ENCODE results near the gene ACTN1.
A peak's percentile ranks its signal among the peaks of the same experiment; 100 is the strongest.

The ACTN1 gene

DNA sequence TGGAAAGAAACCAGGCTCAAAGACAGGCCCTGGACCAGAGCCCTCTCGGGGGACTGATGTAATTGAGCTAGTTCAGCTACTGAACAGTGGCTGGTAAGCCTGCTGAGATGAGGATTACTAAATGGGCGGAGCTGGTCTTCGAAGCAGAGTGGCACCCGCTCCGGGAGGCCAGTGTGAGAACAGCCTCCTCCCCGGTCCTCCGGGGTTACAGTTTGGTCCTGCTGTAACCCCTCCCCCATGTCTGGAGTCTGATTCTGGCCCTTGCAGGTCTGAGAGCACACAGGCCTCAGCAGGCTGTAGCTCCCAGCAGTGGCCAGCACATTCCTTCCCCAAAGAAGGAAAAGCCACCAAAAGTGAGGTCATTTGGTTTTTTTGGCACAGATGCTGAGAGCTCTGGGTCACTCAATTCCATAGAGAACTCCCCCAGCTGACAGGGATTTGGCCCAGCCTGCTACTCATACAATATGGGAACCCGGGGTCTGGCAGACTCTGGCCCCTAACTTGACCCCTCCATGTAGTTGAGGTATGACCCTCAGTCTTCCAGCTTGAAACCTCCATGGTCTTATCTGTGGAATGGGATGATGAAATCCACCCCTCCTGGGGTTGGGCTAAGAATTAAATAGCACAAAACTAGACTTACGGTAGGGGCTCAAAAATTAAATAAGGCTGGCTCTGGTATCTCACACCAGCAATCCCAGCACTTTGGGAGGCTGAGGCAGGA is 39.0 kb downstream of the ACTN1 start:
- no peaks in the 10 kb centered on the region for H3K36me3 ChIP-seq (ENCODE audit: control insufficient read depth in 1 of 2, insufficient read depth in 2 of 2, low read length in 2 of 2)
- peaks cover 53 to 81% of the 10 kb centered on the region in 2 donors for H3K4me1 ChIP-seq (ENCODE audit: control insufficient read depth in 1 of 2, insufficient read depth in 2 of 2, low read length in 2 of 2)
- peak overlapping the region in 1 of 2 donors; percentile 34 for H3K4me3 ChIP-seq (ENCODE audit: low read depth in 1 of 2, low read length in 2 of 2)
- H3K9me3 ChIP-seq (ENCODE audit: control insufficient read depth in 1 of 2, low read length in 2 of 2) = no peaks in the 10 kb centered on the region
- H3K27ac ChIP-seq (ENCODE audit: low read length) = peak overlapping the region; percentile 86
- no peaks in the 10 kb centered on the region for H3K27me3 ChIP-seq (ENCODE audit: low read depth, low read length)

DNA sequence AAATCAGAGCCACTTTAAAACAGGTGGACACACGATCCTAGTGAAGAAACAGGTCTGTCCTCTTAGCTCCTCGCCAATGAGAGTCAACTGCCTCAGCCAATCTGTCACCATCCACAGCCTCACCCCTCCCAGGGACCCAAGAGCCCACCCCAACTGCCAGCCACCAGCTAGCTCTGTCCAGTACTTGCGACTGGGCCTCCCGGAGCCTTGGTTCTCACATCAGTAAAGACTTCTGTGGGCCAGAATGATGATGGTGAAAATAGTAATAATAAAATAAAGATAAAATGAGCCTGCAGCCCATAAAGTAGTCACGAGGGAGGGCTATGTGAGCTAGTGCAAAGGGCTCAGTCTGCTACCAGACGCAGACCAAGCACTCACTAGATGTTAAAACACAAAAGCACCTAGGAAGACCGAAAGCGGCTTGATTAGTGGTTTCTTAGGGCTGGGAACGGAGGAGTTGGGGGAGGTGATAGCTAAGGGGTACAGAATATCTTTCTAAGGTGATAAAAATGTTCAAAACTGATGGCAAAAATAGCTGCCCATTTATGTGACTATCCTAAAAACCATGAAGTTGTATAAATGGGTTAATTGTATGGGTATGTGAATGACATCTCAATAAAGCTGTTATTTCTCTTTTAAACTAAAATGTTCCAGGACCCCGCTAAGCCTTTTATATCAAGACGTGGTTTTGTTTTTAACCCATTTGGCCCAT is 39.8 kb downstream of the ACTN1 start:
- peak overlapping the region; percentile 86 for H3K27ac ChIP-seq (ENCODE audit: low read length)
- H3K27me3 ChIP-seq (ENCODE audit: low read depth, low read length) = no peaks in the 10 kb centered on the region
- no peaks in the 10 kb centered on the region for H3K9me3 ChIP-seq (ENCODE audit: control insufficient read depth in 1 of 2, low read length in 2 of 2)
- H3K4me1 ChIP-seq (ENCODE audit: control insufficient read depth in 1 of 2, insufficient read depth in 2 of 2, low read length in 2 of 2) = peaks cover 53 to 73% of the 10 kb centered on the region in 2 donors
- H3K36me3 ChIP-seq (ENCODE audit: control insufficient read depth in 1 of 2, insufficient read depth in 2 of 2, low read length in 2 of 2) = no peaks in the 10 kb centered on the region
- peak overlapping the region in 1 of 2 donors; percentile 46 for H3K4me3 ChIP-seq (ENCODE audit: low read depth in 1 of 2, low read length in 2 of 2)

DNA sequence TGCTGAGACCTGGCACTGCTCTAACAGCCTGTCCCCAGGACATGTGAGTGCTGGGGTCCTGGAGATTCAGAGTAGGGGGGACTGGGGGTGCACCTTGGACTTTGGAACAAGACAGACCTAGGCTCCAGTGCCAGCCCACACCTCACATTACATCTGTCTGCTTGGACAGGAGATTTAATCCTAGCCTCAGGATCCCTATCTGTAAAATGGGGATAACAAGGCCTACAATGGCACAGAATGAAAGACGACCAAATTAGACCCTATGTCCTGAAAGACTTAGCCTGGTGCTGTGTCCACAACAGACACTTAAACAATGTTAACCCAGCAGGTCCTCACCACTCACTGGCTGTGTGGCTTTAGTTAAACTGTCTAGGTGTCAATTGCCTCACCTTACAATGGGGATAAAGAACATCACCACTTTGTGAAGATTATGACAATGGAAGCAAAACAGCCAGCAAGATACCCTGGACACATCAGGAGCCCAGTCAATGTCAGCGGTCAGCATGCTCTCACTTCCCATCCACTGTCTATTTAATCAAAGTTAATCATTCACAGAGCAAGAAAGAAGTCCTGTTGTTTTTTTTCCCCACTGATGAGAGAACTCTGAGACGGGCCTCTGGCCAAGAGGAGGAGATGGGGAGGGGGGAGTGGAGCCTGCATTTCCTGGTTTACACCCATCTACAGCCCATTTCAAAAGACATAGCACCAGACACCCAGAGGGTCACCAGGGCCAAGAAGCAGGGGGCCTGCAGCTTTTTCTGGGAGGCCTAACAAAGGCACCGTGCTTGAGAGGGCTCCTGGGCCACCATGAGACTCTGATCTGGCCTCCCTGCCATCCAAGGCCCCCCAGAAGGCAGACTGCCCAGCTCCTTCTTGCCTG is 40.6 kb downstream of the ACTN1 start:
- Histone ChIP-seq H3K4me1 (ENCODE audit: control insufficient read depth in 1 of 2, insufficient read depth in 2 of 2, low read length in 2 of 2) (peaks cover 48 to 67% of the 10 kb centered on the region in 2 donors), H3K9me3 (ENCODE audit: control insufficient read depth in 1 of 2, low read length in 2 of 2) (no peaks in the 10 kb centered on the region), H3K27ac (ENCODE audit: low read length) (peak overlapping the region; percentile 86), H3K4me3 (ENCODE audit: low read depth in 1 of 2, low read length in 2 of 2) (peak overlapping the region in 1 of 2 donors; percentile 46), H3K27me3 (ENCODE audit: low read depth, low read length) (no peaks in the 10 kb centered on the region), H3K36me3 (ENCODE audit: control insufficient read depth in 1 of 2, insufficient read depth in 2 of 2, low read length in 2 of 2) (no peaks in the 10 kb centered on the region)

DNA sequence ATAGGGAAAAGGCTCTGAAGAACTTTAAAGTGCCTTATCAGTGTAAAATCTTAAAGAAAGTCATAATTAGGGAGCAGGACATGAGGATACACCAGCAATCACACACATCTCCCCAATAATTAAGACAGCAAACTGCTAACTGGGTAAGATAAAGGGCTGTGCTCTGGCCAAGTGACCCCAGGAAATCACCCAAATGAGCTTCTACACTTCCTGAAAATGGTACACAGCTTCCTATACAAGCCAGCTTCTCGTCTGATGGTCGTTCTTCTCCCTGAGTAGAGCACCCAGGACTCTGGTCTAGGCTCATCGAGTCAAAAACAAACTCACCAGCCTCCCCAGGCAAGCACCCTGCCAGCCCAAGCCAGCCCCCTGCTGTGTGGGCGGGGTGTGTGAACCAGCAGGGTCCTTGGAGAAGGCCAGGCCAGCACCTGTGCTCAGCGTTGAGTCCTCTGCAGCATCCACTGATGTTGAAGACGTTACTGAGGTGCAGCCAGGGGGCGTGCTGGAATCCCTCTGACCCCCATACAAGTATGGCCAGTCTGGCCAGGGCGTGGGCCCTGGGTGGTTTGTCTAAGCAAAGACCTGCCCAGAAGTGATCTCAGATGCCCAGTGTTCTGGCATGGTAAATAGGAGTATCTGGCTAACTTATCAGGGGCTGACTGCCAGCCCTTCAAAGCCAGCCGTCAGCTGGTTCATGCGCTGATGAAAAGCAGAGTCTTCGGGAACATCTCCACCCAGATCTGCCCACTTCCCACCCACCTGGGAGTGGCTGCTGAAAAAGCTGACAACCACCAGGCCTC is 41.4 kb downstream of the ACTN1 start:
- no peaks in the 10 kb centered on the region for H3K9me3 ChIP-seq (ENCODE audit: control insufficient read depth in 1 of 2, low read length in 2 of 2)
- H3K27ac ChIP-seq (ENCODE audit: low read length) = peak overlapping the region; percentile 86
- H3K27me3 ChIP-seq (ENCODE audit: low read depth, low read length) = no peaks in the 10 kb centered on the region
- peaks cover 47 to 66% of the 10 kb centered on the region in 2 donors for H3K4me1 ChIP-seq (ENCODE audit: control insufficient read depth in 1 of 2, insufficient read depth in 2 of 2, low read length in 2 of 2)
- no peaks in the 10 kb centered on the region for H3K36me3 ChIP-seq (ENCODE audit: control insufficient read depth in 1 of 2, insufficient read depth in 2 of 2, low read length in 2 of 2)
- H3K4me3 ChIP-seq (ENCODE audit: low read depth in 1 of 2, low read length in 2 of 2) = peak overlapping the region in 1 of 2 donors; percentile 46

DNA sequence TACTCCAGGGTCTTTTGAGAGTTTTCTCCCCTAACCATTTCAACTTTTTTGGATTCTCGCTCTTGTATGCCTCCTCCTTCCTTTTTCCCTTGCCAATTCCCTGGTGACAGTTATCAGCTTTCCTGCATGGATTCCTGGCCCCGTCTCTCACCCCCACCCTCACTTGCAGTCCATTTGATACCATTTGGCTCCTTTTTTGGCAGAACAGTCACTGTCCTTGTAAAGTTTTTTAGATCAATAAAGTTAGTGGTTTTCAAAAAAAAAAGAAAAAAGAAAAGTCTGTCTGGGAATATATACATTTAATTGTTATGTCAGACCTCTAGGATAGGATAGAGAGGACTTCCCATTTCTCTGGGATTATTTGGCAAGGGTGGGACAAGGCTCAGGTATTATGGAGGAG is 42.1 kb downstream of the ACTN1 start:
- Histone ChIP-seq H3K4me1 (ENCODE audit: control insufficient read depth in 1 of 2, insufficient read depth in 2 of 2, low read length in 2 of 2) (peaks cover 47 to 61% of the 10 kb centered on the region in 2 donors), H3K27me3 (ENCODE audit: low read depth, low read length) (no peaks in the 10 kb centered on the region), H3K9me3 (ENCODE audit: control insufficient read depth in 1 of 2, low read length in 2 of 2) (no peaks in the 10 kb centered on the region), H3K36me3 (ENCODE audit: control insufficient read depth in 1 of 2, insufficient read depth in 2 of 2, low read length in 2 of 2) (no peaks in the 10 kb centered on the region), H3K4me3 (ENCODE audit: low read depth in 1 of 2, low read length in 2 of 2) (peak overlapping the region in 1 of 2 donors; percentile 42), H3K27ac (ENCODE audit: low read length) (peak overlapping the region; percentile 86)

DNA sequence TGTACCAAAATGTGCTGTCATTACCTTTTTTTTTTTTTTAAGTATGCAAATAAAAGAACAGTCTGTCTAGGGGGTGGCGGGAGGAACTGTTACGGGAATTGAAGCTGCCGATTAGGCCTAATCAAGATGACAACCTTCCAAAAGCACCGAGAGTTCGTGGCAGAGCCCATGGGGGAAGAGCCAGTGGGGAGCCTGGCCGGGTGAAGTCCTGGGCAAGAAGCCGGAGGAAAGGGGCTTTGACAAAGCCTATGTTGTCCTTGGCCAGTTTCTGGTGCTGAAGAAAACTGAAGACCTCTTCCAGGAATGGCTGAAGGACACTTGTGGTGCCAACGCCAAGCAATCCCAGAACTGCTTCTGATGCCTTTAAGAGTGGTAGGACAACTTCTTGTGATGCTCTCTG is 42.6 kb downstream of the ACTN1 start:
- H3K27me3 ChIP-seq (ENCODE audit: low read depth, low read length) = no peaks in the 10 kb centered on the region
- H3K36me3 ChIP-seq (ENCODE audit: control insufficient read depth in 1 of 2, insufficient read depth in 2 of 2, low read length in 2 of 2) = no peaks in the 10 kb centered on the region
- H3K4me3 ChIP-seq (ENCODE audit: low read depth in 1 of 2, low read length in 2 of 2) = peak overlapping the region in 1 of 2 donors; percentile 42
- H3K27ac ChIP-seq (ENCODE audit: low read length) = peak overlapping the region; percentile 86
- H3K4me1 ChIP-seq (ENCODE audit: control insufficient read depth in 1 of 2, insufficient read depth in 2 of 2, low read length in 2 of 2) = peaks cover 46 to 60% of the 10 kb centered on the region in 2 donors
- H3K9me3 ChIP-seq (ENCODE audit: control insufficient read depth in 1 of 2, low read length in 2 of 2) = no peaks in the 10 kb centered on the region

DNA sequence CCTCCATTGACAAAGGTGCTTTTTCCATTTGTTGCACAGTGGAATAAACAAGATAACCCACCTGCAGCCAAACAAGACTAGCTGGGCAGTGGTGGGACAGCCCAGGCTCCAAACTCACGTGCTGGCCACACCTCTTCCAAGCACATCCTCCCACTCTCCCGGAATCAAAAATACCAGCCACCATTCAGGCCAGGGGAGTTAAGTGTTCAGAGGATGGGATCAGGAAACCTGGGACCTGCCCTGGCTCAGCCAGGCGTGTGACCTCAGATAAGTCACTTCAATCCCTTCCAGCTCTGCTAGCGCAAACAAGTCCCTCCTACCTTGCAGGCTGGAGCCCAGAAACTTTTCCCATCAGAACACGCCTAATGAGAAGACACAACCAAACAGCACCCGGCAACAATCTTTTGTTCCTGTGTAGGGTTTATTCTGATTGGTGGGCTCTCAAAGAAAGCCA is 43.3 kb downstream of the ACTN1 start:
- no peaks in the 10 kb centered on the region for H3K9me3 ChIP-seq (ENCODE audit: control insufficient read depth in 1 of 2, low read length in 2 of 2)
- H3K27me3 ChIP-seq (ENCODE audit: low read depth, low read length) = no peaks in the 10 kb centered on the region
- peak overlapping the region; percentile 86 for H3K27ac ChIP-seq (ENCODE audit: low read length)
- H3K4me3 ChIP-seq (ENCODE audit: low read depth in 1 of 2, low read length in 2 of 2) = peak overlapping the region; percentile 22 to 42
- H3K36me3 ChIP-seq (ENCODE audit: control insufficient read depth in 1 of 2, insufficient read depth in 2 of 2, low read length in 2 of 2) = no peaks in the 10 kb centered on the region
- H3K4me1 ChIP-seq (ENCODE audit: control insufficient read depth in 1 of 2, insufficient read depth in 2 of 2, low read length in 2 of 2) = peaks cover 39 to 60% of the 10 kb centered on the region in 2 donors

DNA sequence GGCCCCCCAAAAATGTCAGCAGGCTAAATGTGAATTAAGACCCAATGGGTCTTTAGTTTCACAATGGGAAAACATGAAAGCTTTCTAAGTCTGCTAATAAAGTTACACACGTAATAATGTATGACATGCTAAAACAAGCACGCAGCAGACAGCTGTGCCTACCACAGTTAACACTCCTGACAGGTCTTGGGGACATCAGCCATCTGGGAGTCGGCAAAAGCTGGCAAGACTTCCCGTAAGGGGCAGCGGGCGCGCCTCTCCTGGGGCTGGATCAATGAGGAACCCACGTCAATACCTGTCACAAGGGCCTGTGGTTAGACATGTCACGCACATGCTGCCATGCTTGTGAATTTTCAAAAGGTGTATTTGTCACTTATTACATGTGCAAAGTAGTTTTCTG is 45.0 kb downstream of the ACTN1 start:
- no peaks in the 10 kb centered on the region for H3K9me3 ChIP-seq (ENCODE audit: control insufficient read depth in 1 of 2, low read length in 2 of 2)
- H3K27me3 ChIP-seq (ENCODE audit: low read depth, low read length) = no peaks in the 10 kb centered on the region
- H3K36me3 ChIP-seq (ENCODE audit: control insufficient read depth in 1 of 2, insufficient read depth in 2 of 2, low read length in 2 of 2) = no peaks in the 10 kb centered on the region
- peaks cover 25 to 54% of the 10 kb centered on the region in 2 donors for H3K4me1 ChIP-seq (ENCODE audit: control insufficient read depth in 1 of 2, insufficient read depth in 2 of 2, low read length in 2 of 2)
- H3K4me3 ChIP-seq (ENCODE audit: low read depth in 1 of 2, low read length in 2 of 2) = no peak overlapping the region
- H3K27ac ChIP-seq (ENCODE audit: low read length) = peak overlapping the region; percentile 63

DNA sequence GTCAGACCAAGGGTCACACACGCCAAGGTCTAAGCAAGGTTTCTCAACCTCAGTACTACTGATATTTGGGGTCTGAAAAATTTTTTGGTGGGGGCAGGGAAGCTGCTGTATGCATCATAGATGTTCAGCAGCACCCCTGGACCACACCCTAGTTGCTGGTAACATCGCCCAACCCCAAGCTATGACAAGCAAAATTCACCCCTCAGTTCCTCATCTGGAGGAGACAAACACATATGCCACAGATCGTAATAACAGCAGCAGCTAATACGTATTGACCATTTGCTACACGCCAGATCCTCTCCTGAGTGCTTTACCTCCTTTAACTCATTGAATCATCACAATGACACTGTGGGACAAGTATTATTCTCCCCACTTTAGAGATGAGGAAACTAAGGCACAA is 46.4 kb downstream of the ACTN1 start:
- no peaks in the 10 kb centered on the region for H3K36me3 ChIP-seq (ENCODE audit: control insufficient read depth in 1 of 2, insufficient read depth in 2 of 2, low read length in 2 of 2)
- H3K9me3 ChIP-seq (ENCODE audit: control insufficient read depth in 1 of 2, low read length in 2 of 2) = no peaks in the 10 kb centered on the region
- H3K4me3 ChIP-seq (ENCODE audit: low read depth in 1 of 2, low read length in 2 of 2) = no peak overlapping the region
- no peaks in the 10 kb centered on the region for H3K27me3 ChIP-seq (ENCODE audit: low read depth, low read length)
- peak overlapping the region; percentile 36 for H3K27ac ChIP-seq (ENCODE audit: low read length)
- peaks cover 11 to 54% of the 10 kb centered on the region in 2 donors for H3K4me1 ChIP-seq (ENCODE audit: control insufficient read depth in 1 of 2, insufficient read depth in 2 of 2, low read length in 2 of 2)

DNA sequence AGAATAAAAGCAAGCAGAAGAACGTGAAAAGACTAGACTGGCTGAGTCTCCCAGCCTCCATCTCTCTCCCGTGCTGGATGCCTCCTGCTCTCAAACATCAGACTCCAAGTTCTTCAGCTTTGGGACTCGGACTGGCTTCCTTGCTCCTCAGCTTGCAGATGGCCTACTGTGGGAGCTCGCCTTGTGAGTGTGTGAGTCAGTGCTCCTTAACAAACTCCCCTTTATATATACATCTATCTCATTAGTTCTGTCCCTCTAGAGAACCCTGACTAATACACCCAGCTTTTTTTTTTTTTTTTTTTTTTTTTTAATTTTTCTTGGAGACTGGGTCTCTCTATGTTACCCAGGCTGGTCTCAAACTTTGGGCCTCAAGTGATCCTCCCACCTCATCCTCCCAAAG is 46.9 kb downstream of the ACTN1 start:
- peak overlapping the region; percentile 36 for H3K27ac ChIP-seq (ENCODE audit: low read length)

More for the DNA sequence above, 46.9 kb downstream of the ACTN1 start:
- Histone ChIP-seq H3K4me3 (ENCODE audit: low read depth in 1 of 2, low read length in 2 of 2) (no peak overlapping the region), H3K27me3 (ENCODE audit: low read depth, low read length) (no peaks in the 10 kb centered on the region), H3K9me3 (ENCODE audit: control insufficient read depth in 1 of 2, low read length in 2 of 2) (no peaks in the 10 kb centered on the region), H3K36me3 (ENCODE audit: control insufficient read depth in 1 of 2, insufficient read depth in 2 of 2, low read length in 2 of 2) (no peaks in the 10 kb centered on the region), H3K4me1 (ENCODE audit: control insufficient read depth in 1 of 2, insufficient read depth in 2 of 2, low read length in 2 of 2) (peaks cover 7 to 55% of the 10 kb centered on the region in 2 donors)
